ENCODE data around the gene GRK2. TPM values are rescaled to one million over a fixed set of nuclear protein-coding genes. Genes with fewer than 3 reads are reported as not detected.

The GRK2 gene
- total and polyA plus RNA-seq, 2 of the 8 experiments (the other 6 are each of a cell fraction or from before 2014, with no cell fraction given), result 47.3 to 49.7 TPM

- POLR2A ChIA-PET (ENCODE audit: partially characterized antibody), result interaction anchor here (1.0 to 9.7 kb wide), 8 partner anchors 10 to 93 kb away, joined by 3 to 106 read pairs (median 4); partner anchors contain the start of gene ANKRD13D
- Histone ChIP-seq H4K91ac (replicated peaks; ENCODE audit: insufficient read length, low read length) (no peak overlapping the region), H3K56ac (replicated peaks; ENCODE audit: insufficient read length, low read depth, low read length) (no peak overlapping the region), H3K4me2 (ENCODE audit: insufficient read depth in 1 of 2, low read depth in 2 of 2, low read length in 2 of 2) (peak overlapping the region; percentile 81 to 85), H4K5ac (ENCODE audit: insufficient read length, low read depth, low read length) (no peak overlapping the region), H3K9ac (replicated peaks in 1 of 4; ENCODE audit: extremely low read depth in 1 of 4, low read depth in 3 of 4, low read length in 3 of 4) (no peak overlapping the region; a peak in 1 of 7 replicates), H3K79me1 (ENCODE audit: low read depth, low read length) (no peaks in the 10 kb centered on the region; the same call in 1 of the 2 replicates), H3K27ac (ENCODE audit: low read depth, low read length) (no peak overlapping the region), H4K20me1 (replicated peaks in 1 of 2; ENCODE audit: control insufficient read depth in 1 of 2, insufficient read depth in 2 of 2, low read length in 2 of 2) (peaks cover 0 to 10% of the 10 kb centered on the region in 2 experiments), H3K36me3 (ENCODE audit: control insufficient read depth in 2 of 4, insufficient read depth in 4 of 4, low read length in 3 of 4) (peaks cover 0 to 14% (median 6%) of the 10 kb centered on the region in 4 experiments; a peak in 4 of 8 replicates), H3K27me3 (replicated peaks in 1 of 4; ENCODE audit: control insufficient read depth in 3 of 4, extremely low read depth in 1 of 4, insufficient read depth in 3 of 4, low read length in 3 of 4) (peaks cover 0 to 11% (median 7%) of the 10 kb centered on the region in 4 experiments; a peak in 5 of 7 replicates), H2BK20ac (ENCODE audit: low read length) (no peak overlapping the region), H3K14ac (ENCODE audit: insufficient read length) (no peak overlapping the region), H2AK5ac (ENCODE audit: low read depth, low read length) (no peak overlapping the region), H2BK5ac (ENCODE audit: low read depth, low read length) (peak overlapping the region; percentile 44; the same call in 1 of the 2 replicates), H2AFZ (ENCODE audit: low read length) (no peak overlapping the region), H3K4ac (replicated peaks; ENCODE audit: insufficient read length, low read depth, low read length) (no peak overlapping the region), H2BK120ac (replicated peaks; ENCODE audit: low read depth, low read length) (no peak overlapping the region), H2BK12ac (ENCODE audit: low read depth, low read length) (no peak overlapping the region; the same call in 1 of the 2 replicates), H4K8ac (ENCODE audit: extremely low read depth, insufficient read depth, low read length) (no peak overlapping the region; the same call in 1 of the 2 replicates), H3K9me3 (ENCODE audit: insufficient read depth in 2 of 2, low read depth in 1 of 2, low read length in 1 of 2) (no peaks in the 10 kb centered on the region), H3K4me3 (ENCODE audit: extremely low read depth in 1 of 4, insufficient read depth in 2 of 4, low read depth in 3 of 4, low read length in 4 of 4) (peak overlapping the region; percentile 67 to 94 (median 74)), H3K23ac (ENCODE audit: insufficient read length) (no peak overlapping the region), H3K4me1 (replicated peaks in 1 of 4; ENCODE audit: control insufficient read depth in 3 of 4, insufficient read depth in 4 of 4, low read length in 3 of 4) (peaks cover 0 to 20% (median 16%) of the 10 kb centered on the region in 4 experiments; a peak in 5 of 7 replicates), H3K23me2 (ENCODE audit: low read depth, low read length) (peaks cover 19% of the 10 kb centered on the region; the same call in 1 of the 2 replicates), H2BK15ac (ENCODE audit: low read length) (no peak overlapping the region; the same call in 1 of the 2 replicates), H3K18ac (ENCODE audit: extremely low read depth, low read length) (peak overlapping the region; percentile 78), H3K79me2 (ENCODE audit: control insufficient read depth in 1 of 2, insufficient read depth in 2 of 2, low read length in 2 of 2) (no peaks in the 10 kb centered on the region)
- TF ChIP-seq CHD2 (IDR thresholded peaks at IDR 0.05; ENCODE audit: low read length) (no peak), EZH2 (IDR thresholded peaks at IDR 0.05; ENCODE audit: low read depth, low read length, severe bottlenecking) (peak; percentile 22), RAD21 (IDR thresholded peaks at IDR 0.05 in 1 of 2, conservative IDR thresholded peaks at IDR 0.05 in 1 of 2; ENCODE audit: low read depth in 2 of 2, low read length in 2 of 2) (no peak), GABPA (IDR thresholded peaks at IDR 0.05; ENCODE audit: borderline replicate concordance, insufficient read depth, low read length) (0 out of 2 replicates have a peak, but pooled peaks have one; percentile 13), CEBPB (IDR thresholded peaks at IDR 0.05; ENCODE audit: low read depth, low read length) (no peak), SUZ12 (IDR thresholded peaks at IDR 0.05; ENCODE audit: low read length) (peak; percentile 32; the same call in 1 of the 2 replicates)
- FAIRE-seq (no peak), DNase-seq (ENCODE audit: low read depth in 1 of 2, low spot score in 2 of 2) (peak in 1 of 2 experiments; percentile 69)
- CTCF ChIA-PET (ENCODE audit: partially characterized antibody), result interaction anchor here (0.8 to 4.8 kb wide), 12 partner anchors 11 to 162 kb away, joined by 3 to 33 read pairs (median 4); partner anchors contain the start of gene ANKRD13D
- 4% methylated on average over 38 of the region's 43 CpGs; no CpG with 5 or more reads in 1 of the 2 experiments for WGBS, 2 experiments (ENCODE audit: extremely low coverage in 1 of 2, insufficient coverage in 1 of 2, insufficient read length in 1 of 2, insufficient replicate concordance in 2 of 2, low coverage in 1 of 2, low lambda C conversion rate in 2 of 2, missing lambda C conversion rate in 1 of 2)
These were observed 37.6 kb downstream of the GRK2 start for GRCh38 chr11:67303835-67304411.

Measured in H1 (cell line).